Thoracic aorta (tissue), 2 donors: ENCODE results near the gene PTPRE. TPM values are rescaled to one million over a fixed set of nuclear protein-coding genes. Genes with fewer than 3 reads are reported as not detected.

Experiments
- ATAC-seq: fragments of 150-250 bp; one replicate; pipeline ENCODE4 v1.8.0; 2017; ENCODE audit warnings: low read depth; ENCODE audit not compliant: insufficient number of reproducible peaks, low FRiP score
- DNase-seq: peaks from one replicate; pipeline ENCODE4 v3.0.0-alpha.2; 2020; ENCODE audit warnings: low spot score
- H3K27ac ChIP-seq, 2 donors: fragments of 200-600 bp; sonication (generic); 1 replicate in 1 of 2; 2 replicates in 1 of 2; pipeline ENCODE4 v1.5.1; 2016; ENCODE audit warnings: mild to moderate bottlenecking in 2 of 2, moderate library complexity in 2 of 2
- H3K27me3 ChIP-seq: fragments of 200-600 bp; sonication (generic); replicated peaks from 2 replicates; pipeline ENCODE4 v1.6.0; 2016; ENCODE audit warnings: mild to moderate bottlenecking; ENCODE audit not compliant: insufficient read depth
- H3K36me3 ChIP-seq: fragments of 200-600 bp; sonication (generic); one replicate; pipeline ENCODE4 v1.5.1; 2016
- H3K4me1 ChIP-seq, 2 donors: fragments of 200-600 bp; sonication (generic); 1 replicate in 1 of 2; 2 replicates in 1 of 2; pipeline versions ENCODE4 v1.5.1 to v1.6.0; 2016; ENCODE audit warnings: low read depth in 2 of 2, mild to moderate bottlenecking in 1 of 2; ENCODE audit not compliant: control insufficient read depth in 1 of 2
- H3K4me3 ChIP-seq: fragments of 200-600 bp; sonication (generic); 2 replicates; pipeline ENCODE4 v1.5.1; 2016; ENCODE audit warnings: mild to moderate bottlenecking
- H3K9me3 ChIP-seq: fragments of 200-600 bp; sonication (generic); 2 replicates; pipeline ENCODE4 v1.5.1; 2016
- total RNA-seq, 2 donors: library from RNA; depleted of rRNA; stranded (reverse); fragments of >200 nt; gene quantifications; one replicate each; pipeline versions ENCODE4 v1.1.0 to v1.2.3, GENCODE V29; 2016
- TF ChIP-seq, protein P1 (sequence below): fragments of 200-600 bp; sonication (generic); IDR thresholded peaks from one replicate; pipeline ENCODE4 v1.5.1; 2019; ENCODE audit warnings: antibody characterized with exemption

PTPRE gene
- total RNA-seq, 2 donors from 2014 or later: 41.9 to 45.1 TPM

DNA sequence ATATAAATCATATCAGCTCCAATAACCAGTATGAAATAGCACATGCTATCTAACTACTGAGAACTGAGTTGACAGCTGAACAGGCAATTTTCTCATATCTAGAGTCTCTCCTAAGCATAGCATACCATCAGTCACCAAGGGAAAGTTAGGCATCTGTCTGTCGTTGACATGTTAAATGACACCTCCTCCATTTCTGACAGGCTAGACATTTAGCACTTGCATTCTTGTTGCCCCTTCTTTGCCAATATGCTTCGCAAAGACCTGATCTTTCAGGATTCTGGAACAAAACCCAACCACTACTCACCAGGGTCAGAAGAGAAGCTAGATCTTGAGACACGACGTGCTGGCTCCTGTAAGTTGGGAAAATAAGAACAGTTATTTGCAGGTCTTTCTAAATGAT is 209.3 kb downstream of the PTPRE start:
- Histone ChIP-seq H3K27ac (no peak overlapping the region), H3K36me3 (no peaks in the 10 kb centered on the region), H3K4me1 (no peaks in the 10 kb centered on the region), H3K27me3 (no peaks in the 10 kb centered on the region), H3K9me3 (no peaks in the 10 kb centered on the region), H3K4me3 (no peak overlapping the region)
- no peak for ATAC-seq
- TF ChIP-seq, protein P1, sequence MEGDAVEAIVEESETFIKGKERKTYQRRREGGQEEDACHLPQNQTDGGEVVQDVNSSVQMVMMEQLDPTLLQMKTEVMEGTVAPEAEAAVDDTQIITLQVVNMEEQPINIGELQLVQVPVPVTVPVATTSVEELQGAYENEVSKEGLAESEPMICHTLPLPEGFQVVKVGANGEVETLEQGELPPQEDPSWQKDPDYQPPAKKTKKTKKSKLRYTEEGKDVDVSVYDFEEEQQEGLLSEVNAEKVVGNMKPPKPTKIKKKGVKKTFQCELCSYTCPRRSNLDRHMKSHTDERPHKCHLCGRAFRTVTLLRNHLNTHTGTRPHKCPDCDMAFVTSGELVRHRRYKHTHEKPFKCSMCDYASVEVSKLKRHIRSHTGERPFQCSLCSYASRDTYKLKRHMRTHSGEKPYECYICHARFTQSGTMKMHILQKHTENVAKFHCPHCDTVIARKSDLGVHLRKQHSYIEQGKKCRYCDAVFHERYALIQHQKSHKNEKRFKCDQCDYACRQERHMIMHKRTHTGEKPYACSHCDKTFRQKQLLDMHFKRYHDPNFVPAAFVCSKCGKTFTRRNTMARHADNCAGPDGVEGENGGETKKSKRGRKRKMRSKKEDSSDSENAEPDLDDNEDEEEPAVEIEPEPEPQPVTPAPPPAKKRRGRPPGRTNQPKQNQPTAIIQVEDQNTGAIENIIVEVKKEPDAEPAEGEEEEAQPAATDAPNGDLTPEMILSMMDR: no peak
- no peak for DNase-seq

DNA sequence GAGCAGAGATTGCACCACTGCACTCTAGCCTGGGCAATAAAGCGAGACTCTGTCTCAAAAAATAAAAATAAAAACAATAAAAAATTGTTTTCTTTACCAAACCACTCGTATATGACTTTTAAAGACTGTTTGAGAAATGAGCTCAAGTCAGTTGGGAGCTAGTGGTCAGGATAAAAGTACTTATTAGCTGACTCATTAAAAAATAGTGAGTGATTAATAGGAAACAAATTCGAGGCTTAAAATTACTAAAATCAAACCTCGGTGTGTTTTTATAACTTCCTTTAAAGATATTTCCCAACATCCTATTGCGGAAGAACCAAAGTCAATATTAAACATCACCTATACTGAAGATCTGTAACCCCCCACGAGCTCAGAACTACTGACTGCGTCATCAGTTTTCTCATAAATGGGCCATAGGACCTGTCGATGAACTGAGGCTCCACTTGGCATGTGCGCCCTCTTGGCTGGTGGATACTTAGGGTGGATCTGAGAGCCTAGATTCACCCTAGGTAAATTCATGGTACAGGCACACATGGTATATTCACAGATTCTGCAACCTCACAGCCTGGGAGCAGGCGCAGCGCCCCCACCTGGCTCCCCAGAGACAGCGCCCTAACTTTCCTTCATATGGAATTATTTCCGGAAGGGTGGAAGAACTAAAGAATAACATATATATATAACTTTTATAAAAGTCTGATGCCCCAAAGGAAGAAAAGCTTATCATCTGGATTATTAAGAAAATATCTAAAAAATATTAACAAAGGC is 210.1 kb downstream of the PTPRE start:
- Histone ChIP-seq H3K4me1 (no peaks in the 10 kb centered on the region), H3K27ac (no peak overlapping the region), H3K9me3 (no peaks in the 10 kb centered on the region), H3K36me3 (no peaks in the 10 kb centered on the region), H3K4me3 (no peak overlapping the region), H3K27me3 (no peaks in the 10 kb centered on the region)
- TF ChIP-seq, protein P1: no peak
- no peak for ATAC-seq
- DNase-seq: no peak

DNA sequence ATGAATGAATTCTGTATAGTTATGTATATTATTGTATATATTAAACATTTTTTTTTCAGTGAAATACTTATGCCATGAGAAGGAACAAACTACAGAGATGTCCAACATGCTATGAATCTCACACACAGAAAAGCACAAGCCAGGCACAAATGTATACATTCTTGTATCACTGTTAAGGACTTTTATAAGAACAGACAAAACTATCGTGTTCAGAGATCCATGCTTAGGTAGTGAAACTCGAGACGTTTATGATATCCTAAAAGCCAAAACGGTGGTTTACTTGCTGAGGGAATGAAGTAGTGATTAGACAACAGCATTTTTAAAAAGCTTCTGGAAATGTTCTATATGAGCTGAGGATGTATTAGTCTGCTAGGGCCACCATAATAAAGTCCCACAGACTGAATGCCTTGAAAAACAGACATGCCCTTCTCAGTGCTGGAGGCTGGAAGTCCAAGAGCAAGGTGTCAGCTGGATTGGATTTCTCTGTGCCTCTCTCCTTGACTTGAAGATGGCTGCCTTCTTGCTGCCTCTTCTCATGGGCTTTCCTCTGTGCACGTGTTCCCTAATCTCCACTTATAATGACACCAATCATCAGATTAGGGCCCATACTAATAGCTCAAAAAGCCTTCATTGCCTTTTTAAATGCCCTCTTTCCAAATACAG is 215.0 kb downstream of the PTPRE start:
- no peaks in the 10 kb centered on the region for H3K36me3 ChIP-seq
- H3K27me3 ChIP-seq: no peaks in the 10 kb centered on the region
- H3K4me3 ChIP-seq: no peak overlapping the region
- peaks cover 11 to 12% of the 10 kb centered on the region in 2 donors for H3K4me1 ChIP-seq
- H3K9me3 ChIP-seq: no peaks in the 10 kb centered on the region
- TF ChIP-seq, protein P1: no peak
- ATAC-seq (no peak), DNase-seq (no peak)
- no peak overlapping the region for H3K27ac ChIP-seq

DNA sequence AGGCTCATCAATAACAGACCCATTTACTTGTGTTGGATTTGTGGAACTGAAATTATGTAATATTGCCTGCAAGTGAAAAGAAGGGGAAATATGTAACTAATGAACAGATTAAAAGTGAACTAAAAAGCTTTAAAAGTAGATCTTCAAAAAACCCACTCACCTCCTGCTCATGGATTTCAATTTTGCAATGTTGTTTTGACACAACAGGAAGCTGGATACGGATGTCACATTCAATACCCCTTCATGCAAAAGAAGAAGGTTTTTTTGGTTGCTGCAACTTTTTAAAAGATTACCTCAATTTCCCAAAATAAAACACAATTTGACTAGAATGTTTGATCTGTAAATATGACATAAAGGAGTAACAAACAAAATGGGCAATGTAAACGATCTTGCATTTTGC is 216.0 kb downstream of the PTPRE start:
- Histone ChIP-seq H3K4me1 (peaks cover 11 to 12% of the 10 kb centered on the region in 2 donors), H3K4me3 (no peak overlapping the region), H3K36me3 (no peaks in the 10 kb centered on the region), H3K9me3 (no peaks in the 10 kb centered on the region), H3K27ac (no peak overlapping the region), H3K27me3 (no peaks in the 10 kb centered on the region)
- DNase-seq (no peak), ATAC-seq (no peak)
- TF ChIP-seq, protein P1: no peak

DNA sequence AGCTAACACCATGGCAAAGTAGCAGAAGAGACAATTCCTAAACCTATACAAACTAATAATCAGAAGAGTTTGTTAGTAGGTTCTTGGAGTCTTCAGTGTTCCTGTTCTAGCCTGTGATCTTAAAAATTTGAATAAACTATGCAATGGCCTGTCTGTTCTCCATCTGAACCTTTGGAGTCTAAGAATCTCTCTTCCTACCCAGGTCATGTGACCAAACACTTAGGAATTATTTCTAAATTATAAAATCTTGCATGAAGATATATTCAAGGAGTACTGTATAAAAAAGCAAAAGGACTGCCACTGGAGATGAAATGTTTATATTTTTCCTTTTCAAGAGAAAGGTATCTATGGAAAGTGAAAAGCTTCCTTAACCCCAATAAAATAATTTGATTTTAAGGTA is 216.9 kb downstream of the PTPRE start:
- no peaks in the 10 kb centered on the region for H3K9me3 ChIP-seq
- no peaks in the 10 kb centered on the region for H3K27me3 ChIP-seq
- no peak for ATAC-seq
- no peaks in the 10 kb centered on the region for H3K36me3 ChIP-seq
- TF ChIP-seq, protein P1: no peak
- no peak overlapping the region for H3K4me3 ChIP-seq
- DNase-seq: no peak
- H3K4me1 ChIP-seq: peaks cover 11 to 12% of the 10 kb centered on the region in 2 donors
- H3K27ac ChIP-seq: no peak overlapping the region
